GM23338 (cell line): Measurements from ENCODE around the gene UNC79.

Experiments
- CTCF ChIP-seq, 2 experiments: fragments of 200-600 bp in 1 of 2; sonication (generic) in 1 of 2; conservative IDR thresholded peaks; 2 replicates each; pipeline versions ENCODE4 v1.5.1 to v1.6.1; 2016 to 2017; ENCODE audit warnings: antibody characterized with exemption in 2 of 2, low read depth in 2 of 2, mild to moderate bottlenecking in 2 of 2, moderate library complexity in 1 of 2
- POLR2AphosphoS5 ChIP-seq: IDR thresholded peaks from 2 replicates; pipeline ENCODE4 v1.6.1; 2016; ENCODE audit warnings: antibody characterized with exemption, low read depth
- ZNF331 ChIP-seq: fragments of 250-450 bp; sonication (Bioruptor Pico); IDR thresholded peaks from 2 replicates; pipeline ENCODE4 v1.5.0; 2020; ENCODE audit warnings: low read depth, mild to moderate bottlenecking, moderate library complexity

- TF ChIP-seq POLR2AphosphoS5, result no peak
- TF ChIP-seq ZNF331 (CRISPR knock-in tag), result no peak
- no peak for TF ChIP-seq CTCF (conservative IDR thresholded peaks at IDR 0.05; ENCODE audit: low read depth in 2 of 2)
These were observed 316.8 kb downstream of the UNC79 start for GRCh38 chr14:93747560-93747959.
